H1 (cell line): ENCODE results near the gene PAXX. TPM values are rescaled to one million over a fixed set of nuclear protein-coding genes. Genes with fewer than 3 reads are reported as not detected.

Source experiments
- ASH2L ChIP-seq: fragments of 200-600, 300-600 bp; sonication (generic); IDR thresholded peaks from one replicate; pipeline ENCODE4 v1.7.1; 2017; ENCODE audit warnings: low read length
- SAP30 ChIP-seq: fragments of 300-600 bp; sonication (generic); IDR thresholded peaks from 2 replicates; pipeline ENCODE4 v1.7.1; 2012; ENCODE audit warnings: low read length, moderate library complexity, mild to moderate bottlenecking, inconsistent platforms; ENCODE audit not compliant: insufficient read depth, insufficient replicate concordance
- polyA plus RNA-seq, 7 experiments: library from polyadenylated mRNA; depleted of rRNA in 3 of 7; stranded (reverse) in 5 of 7; unstranded in 2 of 7; fragments of >200 nt in 5 of 7; fragments of 200-250 nt in 2 of 7; gene quantifications; 1 replicate in 5 of 7; 2 replicates in 1 of 7; 4 replicates in 1 of 7; pipeline versions ENCODE4 v1.2.1 to v1.2.3, GENCODE V29; 2011 to 2013; ENCODE audit warnings: missing spikeins in 2 of 7, mixed read lengths in 2 of 7
- total RNA-seq: library from RNA; stranded (reverse); fragmentation: NEBNext Ultra II Directional; extraction: Animal tissue kit (Norgen Biotek cat#: 25700); gene quantifications from 2 replicates; pipeline ENCODE4 v1.2.1, GENCODE V29; 2021

Gene PAXX
- total and polyA plus RNA-seq, 2 of the 8 experiments (the other 6 are each of a cell fraction or from before 2014, with no cell fraction given): 43.4 to 45.9 TPM

- no peak for TF ChIP-seq ASH2L
- no peak for TF ChIP-seq SAP30
These were observed 19.9 kb downstream of the PAXX start (continued) for GRCh38 chr9:137011907-137012675.
